HEK293 (cell line): Measurements from ENCODE around the gene MTHFSD.
A peak's percentile ranks its signal among the peaks of the same experiment; 100 is the strongest.

Experiments
- CTCF ChIA-PET: fragments of 350-600 bp; formaldehyde crosslinking; extraction: SDS; loops from one replicate; lab custom pipeline; 2021; ENCODE audit warnings: antibody characterized with exemption; lab: Yijun Ruan, JAX
- POLR2A ChIA-PET: fragments of 300-600 bp; formaldehyde crosslinking; extraction: SDS; loops from one replicate; lab custom pipeline; 2020; ENCODE audit warnings: antibody characterized with exemption, inconsistent platforms; lab: Yijun Ruan, JAX
- H3K27ac ChIP-seq: fragments of 200-500 bp; sonication (Bioruptor generic); 2 replicates; pipeline ENCODE4 v1.5.1; 2014; ENCODE audit warnings: low read depth, low read length, control low read depth, inconsistent platforms; ENCODE audit errors: extremely low read depth
- H3K36me3 ChIP-seq, 2 experiments: fragments of 200-500 bp in 1 of 2; sonication (Bioruptor generic) in 1 of 2; 1 replicate in 1 of 2; 2 replicates in 1 of 2; pipeline ENCODE4 v1.5.1; 2014 to 2017; ENCODE audit warnings: inconsistent platforms in 2 of 2, low read length in 2 of 2; ENCODE audit not compliant: control insufficient read depth in 2 of 2, insufficient read depth in 1 of 2
- H3K4me1 ChIP-seq: fragments of 200-500 bp; sonication (Bioruptor generic); 2 replicates; pipeline ENCODE4 v1.5.1; 2014; ENCODE audit warnings: mild to moderate bottlenecking, low read length, inconsistent platforms; ENCODE audit not compliant: control insufficient read depth, insufficient read depth
- H3K4me3 ChIP-seq: 2 replicates; pipeline ENCODE4 v1.5.1; 2011; ENCODE audit warnings: low read depth, mild to moderate bottlenecking, control low read depth, low read length, moderate library complexity
- H3K9me3 ChIP-seq: fragments of 200-500 bp; sonication (Bioruptor generic); 2 replicates; pipeline ENCODE4 v1.5.1; 2014; ENCODE audit warnings: low read depth, low read length, inconsistent platforms; ENCODE audit not compliant: control insufficient read depth, insufficient read depth
- ELK4 ChIP-seq: IDR thresholded peaks from 2 replicates; pipeline ENCODE4 v1.6.1; 2011; ENCODE audit warnings: mild to moderate bottlenecking, low read depth, low read length, borderline replicate concordance
- GFI1B ChIP-seq: fragments of 450-650 bp; formaldehyde crosslinking; IDR thresholded peaks from 2 replicates; pipeline ENCODE4 v1.5.1; 2016; ENCODE audit warnings: missing biosample characterization, missing genetic modification characterization
- INSM2 ChIP-seq: fragments of 450-650 bp; formaldehyde crosslinking; IDR thresholded peaks from 2 replicates; pipeline ENCODE4 v1.5.1; 2016; ENCODE audit warnings: missing biosample characterization, missing genetic modification characterization
- KLF8 ChIP-seq: fragments of 450-650 bp; formaldehyde crosslinking; IDR thresholded peaks from 2 replicates; pipeline ENCODE4 v1.5.1; 2016; ENCODE audit warnings: missing biosample characterization, missing genetic modification characterization
- OSR2 ChIP-seq: fragments of 450-650 bp; formaldehyde crosslinking; IDR thresholded peaks from 2 replicates; pipeline ENCODE4 v1.5.1; 2016; ENCODE audit warnings: missing biosample characterization, missing genetic modification characterization
- PRDM1 ChIP-seq: fragments of 450-650 bp; formaldehyde crosslinking; IDR thresholded peaks from 2 replicates; pipeline ENCODE4; 2016; ENCODE audit warnings: missing biosample characterization, missing genetic modification characterization
- WT1 ChIP-seq: fragments of 450-650 bp; formaldehyde crosslinking; IDR thresholded peaks from 2 replicates; pipeline ENCODE4 v1.5.1; 2016; ENCODE audit warnings: missing biosample characterization, missing genetic modification characterization
- ZBTB11 ChIP-seq: fragments of 450-650 bp; formaldehyde crosslinking; conservative IDR thresholded peaks from 2 replicates; pipeline ENCODE4 v1.5.1; 2016; ENCODE audit warnings: low read depth, missing biosample characterization, missing genetic modification characterization
- ZBTB17 ChIP-seq: fragments of 450-650 bp; formaldehyde crosslinking; IDR thresholded peaks from 2 replicates; pipeline ENCODE4 v1.5.1; 2016; ENCODE audit warnings: missing biosample characterization, missing genetic modification characterization
- ZBTB26 ChIP-seq: fragments of 450-650 bp; formaldehyde crosslinking; optimal IDR thresholded peaks from 2 replicates; pipeline ENCODE3; 2016; ENCODE audit warnings: missing biosample characterization, mild to moderate bottlenecking, missing genetic modification characterization
- ZEB2 ChIP-seq: fragments of 450-650 bp; formaldehyde crosslinking; IDR thresholded peaks from 2 replicates; pipeline ENCODE4 v1.5.1; 2016; ENCODE audit warnings: missing biosample characterization, missing genetic modification characterization
- ZNF133 ChIP-seq: fragments of 450-650 bp; formaldehyde crosslinking; IDR thresholded peaks from 2 replicates; pipeline ENCODE4 v1.5.1; 2016; ENCODE audit warnings: missing biosample characterization, missing genetic modification characterization
- ZNF175 ChIP-seq: fragments of 450-650 bp; formaldehyde crosslinking; IDR thresholded peaks from 2 replicates; pipeline ENCODE4 v1.5.1; 2016; ENCODE audit warnings: missing biosample characterization, missing genetic modification characterization
- ZNF184 ChIP-seq: fragments of 450-650 bp; IDR thresholded peaks from 2 replicates; pipeline ENCODE4 v1.5.1; 2018; ENCODE audit warnings: missing biosample characterization, mild to moderate bottlenecking, missing genetic modification characterization
- ZNF211 ChIP-seq: fragments of 450-650 bp; formaldehyde crosslinking; IDR thresholded peaks from 2 replicates; pipeline ENCODE4 v1.5.1; 2016; ENCODE audit warnings: low read depth, missing biosample characterization, missing genetic modification characterization
- ZNF335 ChIP-seq: fragments of 450-650 bp; formaldehyde crosslinking; conservative IDR thresholded peaks from 2 replicates; pipeline ENCODE4 v1.5.1; 2016; ENCODE audit warnings: missing biosample characterization, missing genetic modification characterization
- ZNF366 ChIP-seq: fragments of 450-650 bp; formaldehyde crosslinking; conservative IDR thresholded peaks from 2 replicates; pipeline ENCODE4 v1.5.1; 2016; ENCODE audit warnings: missing biosample characterization, missing genetic modification characterization
- ZNF394 ChIP-seq: fragments of 450-650 bp; formaldehyde crosslinking; IDR thresholded peaks from 2 replicates; pipeline ENCODE4 v1.5.1; 2016; ENCODE audit warnings: missing biosample characterization, missing genetic modification characterization, mild to moderate bottlenecking, moderate library complexity, borderline replicate concordance
- ZNF404 ChIP-seq: fragments of 450-650 bp; formaldehyde crosslinking; IDR thresholded peaks from 2 replicates; pipeline ENCODE4 v1.5.1; 2017; ENCODE audit warnings: missing biosample characterization, missing genetic modification characterization
- ZNF433 ChIP-seq: fragments of 450-650 bp; formaldehyde crosslinking; IDR thresholded peaks from 2 replicates; pipeline ENCODE4 v1.5.1; 2016; ENCODE audit warnings: missing biosample characterization, missing genetic modification characterization, low read depth
- ZNF501 ChIP-seq: fragments of 450-650 bp; formaldehyde crosslinking; IDR thresholded peaks from 2 replicates; pipeline ENCODE4 v1.5.1; 2016; ENCODE audit warnings: missing biosample characterization, missing genetic modification characterization
- ZNF521 ChIP-seq: fragments of 450-650 bp; formaldehyde crosslinking; IDR thresholded peaks from 2 replicates; pipeline ENCODE4 v1.5.1; 2017; ENCODE audit warnings: missing biosample characterization, mild to moderate bottlenecking, missing genetic modification characterization
- ZNF544 ChIP-seq: fragments of 450-650 bp; formaldehyde crosslinking; IDR thresholded peaks from 2 replicates; pipeline ENCODE4 v1.5.0; 2017; ENCODE audit warnings: missing biosample characterization, missing genetic modification characterization
- ZNF580 ChIP-seq: fragments of 450-650 bp; formaldehyde crosslinking; IDR thresholded peaks from 2 replicates; pipeline ENCODE4 v1.5.1; 2016; ENCODE audit warnings: missing biosample characterization, missing genetic modification characterization
- ZNF623 ChIP-seq: fragments of 450-650 bp; formaldehyde crosslinking; IDR thresholded peaks from 2 replicates; pipeline ENCODE4 v1.5.1; 2016; ENCODE audit warnings: missing biosample characterization, missing genetic modification characterization
- ZNF654 ChIP-seq: fragments of 450-650 bp; formaldehyde crosslinking; IDR thresholded peaks from 2 replicates; pipeline ENCODE4 v1.5.1; 2016; ENCODE audit warnings: low read depth, missing biosample characterization, missing genetic modification characterization
- ZNF692 ChIP-seq: fragments of 450-650 bp; formaldehyde crosslinking; IDR thresholded peaks from 2 replicates; pipeline ENCODE4 v1.5.1; 2016; ENCODE audit warnings: missing biosample characterization, missing genetic modification characterization
- ZNF76 ChIP-seq: fragments of 450-650 bp; formaldehyde crosslinking; IDR thresholded peaks from 2 replicates; pipeline ENCODE4; 2016; ENCODE audit warnings: low read depth, missing biosample characterization, missing genetic modification characterization, borderline replicate concordance

MTHFSD gene

GRCh38 chr16:86563469-86564345 is 8.7 kb upstream of the MTHFSD start:
- ChIA-PET POLR2A (no interaction called here), CTCF (interaction anchor here (0.6 to 8.8 kb wide), 47 partner anchors 9 to 795 kb away, joined by 3 to 127 read pairs (median 3); partner anchors contain the start of gene MTHFSD)
- H3K4me3 ChIP-seq = 0 out of 2 replicates have a peak overlapping the region, but pooled peaks have one; percentile 1
- H3K36me3 ChIP-seq = no peaks in the 10 kb centered on the region
- no peaks in the 10 kb centered on the region for H3K4me1 ChIP-seq
- no peak overlapping the region for H3K27ac ChIP-seq
- H3K9me3 ChIP-seq = no peaks in the 10 kb centered on the region
- no peak for TF ChIP-seq ZNF184
- TF ChIP-seq ZBTB26 (tag by site-specific recombination) = peak; percentile 27
- TF ChIP-seq PRDM1 (tag by site-specific recombination) = peak; percentile 38; the same call in 1 of the 2 replicates
- no peak for TF ChIP-seq ZNF521 (tag by site-specific recombination)
- TF ChIP-seq GFI1B (tag by site-specific recombination) = no peak
- 0 out of 2 replicates have a peak, but pooled peaks have one; percentile 10 for TF ChIP-seq ZBTB17 (tag by site-specific recombination)
- no peak for TF ChIP-seq ZNF211
- peak; percentile 64 for TF ChIP-seq ZNF335 (tag by site-specific recombination)
- no peak for TF ChIP-seq ZNF133
- TF ChIP-seq ZNF580 (tag by site-specific recombination) = no peak
- TF ChIP-seq OSR2 (tag by site-specific recombination) = no peak
- peak; percentile 71; the same call in 1 of the 2 replicates for TF ChIP-seq ZEB2 (tag by site-specific recombination)
- 0 out of 2 replicates have a peak, but pooled peaks have one; percentile 10 for TF ChIP-seq ZNF366 (tag by site-specific recombination)
- no peak for TF ChIP-seq ZNF433
- no peak for TF ChIP-seq ZNF404 (tag by site-specific recombination)
- TF ChIP-seq INSM2 (tag by site-specific recombination) = 0 out of 2 replicates have a peak, but pooled peaks have one; percentile 27
- no peak for TF ChIP-seq ZNF175 (tag by site-specific recombination)
- peak; percentile 68 for TF ChIP-seq ZNF692 (tag by site-specific recombination)
- peak; percentile 98 for TF ChIP-seq ZNF654 (tag by site-specific recombination)
- no peak for TF ChIP-seq ELK4
- TF ChIP-seq KLF8 = 0 out of 2 replicates have a peak, but pooled peaks have one; percentile 44
- TF ChIP-seq ZNF501 = 0 out of 2 replicates have a peak, but pooled peaks have one; percentile 36
- no peak for TF ChIP-seq ZBTB11 (tag by site-specific recombination)
- TF ChIP-seq ZNF544 (tag by site-specific recombination) = no peak
- no peak for TF ChIP-seq ZNF623 (tag by site-specific recombination)
- TF ChIP-seq ZNF394 (tag by site-specific recombination) = peak; percentile 65; the same call in 1 of the 2 replicates
- no peak for TF ChIP-seq ZNF76
- TF ChIP-seq WT1 (tag by site-specific recombination) = 0 out of 2 replicates have a peak, but pooled peaks have one; percentile 23
